ENCODE results near the gene PA2G4. TPM values are rescaled to one million over a fixed set of nuclear protein-coding genes. Genes with fewer than 3 reads are reported as not detected.

Gene PA2G4
- polyA plus RNA-seq, 1 donor (not counting 4 experiments of a cell fraction or from before 2014, with no cell fraction given): 480 TPM

DNA sequence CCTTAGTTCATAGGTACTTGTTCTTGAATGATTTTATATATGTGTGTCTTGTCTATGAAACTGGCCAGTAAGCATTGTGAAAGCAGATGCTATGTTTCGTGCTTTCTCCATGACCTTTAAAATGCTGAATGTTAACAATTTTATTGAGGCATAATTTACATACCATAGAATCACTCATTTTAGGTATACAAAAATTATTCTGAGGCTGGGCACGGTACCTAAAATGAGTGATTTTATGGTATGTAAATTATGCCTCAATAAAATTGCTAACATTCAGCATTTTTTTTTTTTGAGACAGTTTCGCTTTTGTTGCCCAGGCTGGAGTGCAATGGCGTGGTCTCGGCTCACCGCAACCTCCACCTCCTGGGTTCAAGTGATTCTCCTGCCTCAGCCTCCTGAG lies 30.5 kb downstream of the PA2G4 start:
- Histone ChIP-seq H3K4me1 (ENCODE audit: control insufficient read depth, extremely low read depth, insufficient read depth, low read length) (no peaks in the 10 kb centered on the region), H3K9me3 (ENCODE audit: control insufficient read depth, low read depth, low read length) (no peaks in the 10 kb centered on the region), H3K4me2 (ENCODE audit: control insufficient read depth, extremely low read depth, insufficient read depth, low read depth, low read length) (no peak overlapping the region), H2AFZ (ENCODE audit: control insufficient read depth, low read length) (no peak overlapping the region), H3K9ac (ENCODE audit: control insufficient read depth, extremely low read depth, insufficient read depth, low read length) (no peak overlapping the region), H3K36me3 (ENCODE audit: control insufficient read depth in 2 of 2, extremely low read depth in 1 of 2, insufficient read depth in 2 of 2, low read length in 2 of 2) (peaks cover 51 to 58% of the 10 kb centered on the region in 2 experiments), H3K4me3 (ENCODE audit: control insufficient read depth in 2 of 3, extremely low read depth in 1 of 3, insufficient read depth in 2 of 3, low read depth in 1 of 3, low read length in 3 of 3) (no peak overlapping the region), H3K27me3 (ENCODE audit: control insufficient read depth, extremely low read depth, insufficient read depth, low read length) (no peaks in the 10 kb centered on the region), H3K79me2 (ENCODE audit: control insufficient read depth, insufficient read depth, low read length) (peaks cover 7% of the 10 kb centered on the region), H3K9me1 (ENCODE audit: control insufficient read depth, extremely low read depth, insufficient read depth, low read length) (no peaks in the 10 kb centered on the region), H4K20me1 (ENCODE audit: control insufficient read depth, extremely low read depth, insufficient read depth, low read length) (no peaks in the 10 kb centered on the region), H3K27ac (ENCODE audit: control insufficient read depth, insufficient read depth, low read length) (no peak overlapping the region)
- FAIRE-seq (no peak), DNase-seq (ENCODE audit: low read depth, low spot score) (no peak)
- TF ChIP-seq EZH2 (IDR thresholded peaks at IDR 0.05; ENCODE audit: low read length) (no peak), CTCF (optimal IDR thresholded peaks at IDR 0.05 in 1 of 3, IDR thresholded peaks at IDR 0.05 in 1 of 3, conservative IDR thresholded peaks at IDR 0.05 in 1 of 3; ENCODE audit: extremely low read depth in 1 of 3, insufficient read depth in 2 of 3, low read length in 3 of 3) (no peak)
- dilution Hi-C loops (cut with MboI; ENCODE audit: extremely low pct_ligation_motif_present, low sequenced_read_pairs): no loop called here

- TF ChIP-seq EZH2 (IDR thresholded peaks at IDR 0.05; ENCODE audit: low read length) (no peak), CTCF (optimal IDR thresholded peaks at IDR 0.05 in 1 of 3, IDR thresholded peaks at IDR 0.05 in 1 of 3, conservative IDR thresholded peaks at IDR 0.05 in 1 of 3; ENCODE audit: extremely low read depth in 1 of 3, insufficient read depth in 2 of 3, low read length in 3 of 3) (no peak)
- dilution Hi-C loops (cut with MboI; ENCODE audit: extremely low pct_ligation_motif_present, low sequenced_read_pairs): no loop called here
- Histone ChIP-seq H3K9me3 (ENCODE audit: control insufficient read depth, low read depth, low read length) (no peaks in the 10 kb centered on the region), H3K36me3 (ENCODE audit: control insufficient read depth in 2 of 2, extremely low read depth in 1 of 2, insufficient read depth in 2 of 2, low read length in 2 of 2) (peaks cover 46 to 58% of the 10 kb centered on the region in 2 experiments), H3K9ac (ENCODE audit: control insufficient read depth, extremely low read depth, insufficient read depth, low read length) (no peak overlapping the region), H3K79me2 (ENCODE audit: control insufficient read depth, insufficient read depth, low read length) (no peaks in the 10 kb centered on the region), H3K9me1 (ENCODE audit: control insufficient read depth, extremely low read depth, insufficient read depth, low read length) (no peaks in the 10 kb centered on the region), H2AFZ (ENCODE audit: control insufficient read depth, low read length) (no peak overlapping the region), H3K27me3 (ENCODE audit: control insufficient read depth, extremely low read depth, insufficient read depth, low read length) (no peaks in the 10 kb centered on the region), H3K27ac (ENCODE audit: control insufficient read depth, insufficient read depth, low read length) (no peak overlapping the region), H3K4me2 (ENCODE audit: control insufficient read depth, extremely low read depth, insufficient read depth, low read depth, low read length) (no peak overlapping the region), H4K20me1 (ENCODE audit: control insufficient read depth, extremely low read depth, insufficient read depth, low read length) (no peaks in the 10 kb centered on the region), H3K4me1 (ENCODE audit: control insufficient read depth, extremely low read depth, insufficient read depth, low read length) (no peaks in the 10 kb centered on the region), H3K4me3 (ENCODE audit: control insufficient read depth in 2 of 3, extremely low read depth in 1 of 3, insufficient read depth in 2 of 3, low read depth in 1 of 3, low read length in 3 of 3) (no peak overlapping the region)
- DNase-seq (ENCODE audit: low read depth, low spot score): no peak
- FAIRE-seq: no peak
These were observed 33.7 kb downstream of the PA2G4 start for GRCh38 chr12:56137853-56138571.

Measured in keratinocyte (primary cell).